Suppressor macrophage (primary cell): ENCODE results near the gene TMEM154.

Source experiments
- DNase-seq, 4 experiments: peaks; one replicate each; pipeline ENCODE4 v3.0.0-alpha.2; 2020 to 2022

TMEM154 gene

DNA sequence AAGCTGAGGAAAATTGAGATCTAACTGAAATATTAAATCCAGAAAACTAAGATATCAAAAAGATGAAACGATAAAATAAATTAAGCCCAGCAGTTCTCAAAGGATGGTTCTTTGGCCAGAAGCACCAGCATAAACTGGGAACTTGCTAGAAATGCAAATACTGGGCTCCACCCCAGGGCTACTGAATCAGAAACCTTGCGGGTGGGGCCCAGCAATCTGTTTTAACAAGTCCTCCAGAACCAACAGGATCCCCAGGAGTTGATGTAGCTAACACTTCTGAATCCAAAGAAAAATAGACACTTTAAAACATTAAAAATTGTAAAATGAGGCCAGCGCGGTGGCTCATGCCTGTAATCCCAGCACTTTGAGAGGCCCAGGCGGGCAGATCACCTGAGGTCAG is 14.1 kb upstream of the TMEM154 start:
- DNase-seq, result no peak

DNA sequence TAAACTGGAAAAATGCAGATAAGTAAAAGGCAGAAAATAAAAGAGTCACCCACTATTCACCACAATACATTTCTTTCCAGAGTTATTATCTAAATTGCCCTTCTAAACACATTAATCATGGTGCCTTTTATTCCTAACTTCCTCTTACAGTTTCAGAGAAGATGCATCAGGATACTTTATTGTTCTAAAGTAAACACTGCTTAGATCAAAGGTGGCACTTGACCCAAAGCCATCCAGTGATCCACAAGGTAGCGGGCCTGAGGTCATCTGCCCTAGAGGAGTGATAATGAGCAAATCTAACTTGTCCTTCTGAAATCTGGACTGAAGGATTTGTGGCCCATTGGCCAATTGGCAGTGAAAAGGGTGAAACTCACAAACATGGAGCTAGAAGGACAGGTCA is 12.0 kb upstream of the TMEM154 start:
- DNase-seq, result no peak

DNA sequence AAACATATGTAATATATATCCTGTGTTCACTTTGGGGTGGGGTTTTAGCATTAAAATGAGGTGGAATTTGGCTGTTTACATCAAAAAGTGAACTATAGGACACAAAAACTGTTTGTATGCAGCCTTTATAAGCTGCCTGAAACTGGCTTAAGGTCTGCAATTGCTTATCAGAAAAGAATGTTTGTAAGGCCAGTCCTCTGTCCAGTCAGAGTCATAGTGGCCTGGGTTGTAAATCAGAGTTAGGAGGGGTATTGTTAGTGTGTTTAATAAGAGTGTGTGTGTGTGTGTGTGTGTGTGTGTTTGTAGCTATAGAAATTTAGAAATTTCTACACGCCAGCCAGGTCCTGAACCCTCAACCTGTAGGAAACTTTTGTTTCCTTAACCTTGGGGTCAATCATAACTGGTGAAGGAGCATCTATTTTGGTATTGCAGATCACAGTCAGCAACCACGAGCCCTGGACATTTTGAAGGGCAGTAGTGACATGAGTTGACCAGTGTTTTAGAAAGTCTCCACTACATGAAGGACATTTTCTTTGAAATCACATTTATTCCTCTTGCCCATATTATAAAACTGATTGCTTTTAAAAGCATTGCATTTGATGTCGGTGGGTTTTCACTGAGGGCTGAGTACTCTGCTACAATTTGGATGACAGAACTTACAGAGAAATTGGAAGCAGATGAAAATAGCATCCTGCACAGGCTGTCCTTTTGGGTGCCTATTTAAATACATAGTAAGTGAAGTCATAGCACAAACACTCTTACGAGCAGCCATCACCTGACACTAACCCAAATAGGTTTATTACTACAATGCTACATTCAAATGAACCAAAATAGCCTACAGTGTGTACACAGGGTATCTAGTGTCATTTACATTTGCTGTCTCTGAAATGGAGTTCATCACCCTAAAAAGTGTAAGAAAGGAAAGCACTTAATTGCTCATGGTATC is 11.2 kb upstream of the TMEM154 start:
- DNase-seq, result no peak

DNA sequence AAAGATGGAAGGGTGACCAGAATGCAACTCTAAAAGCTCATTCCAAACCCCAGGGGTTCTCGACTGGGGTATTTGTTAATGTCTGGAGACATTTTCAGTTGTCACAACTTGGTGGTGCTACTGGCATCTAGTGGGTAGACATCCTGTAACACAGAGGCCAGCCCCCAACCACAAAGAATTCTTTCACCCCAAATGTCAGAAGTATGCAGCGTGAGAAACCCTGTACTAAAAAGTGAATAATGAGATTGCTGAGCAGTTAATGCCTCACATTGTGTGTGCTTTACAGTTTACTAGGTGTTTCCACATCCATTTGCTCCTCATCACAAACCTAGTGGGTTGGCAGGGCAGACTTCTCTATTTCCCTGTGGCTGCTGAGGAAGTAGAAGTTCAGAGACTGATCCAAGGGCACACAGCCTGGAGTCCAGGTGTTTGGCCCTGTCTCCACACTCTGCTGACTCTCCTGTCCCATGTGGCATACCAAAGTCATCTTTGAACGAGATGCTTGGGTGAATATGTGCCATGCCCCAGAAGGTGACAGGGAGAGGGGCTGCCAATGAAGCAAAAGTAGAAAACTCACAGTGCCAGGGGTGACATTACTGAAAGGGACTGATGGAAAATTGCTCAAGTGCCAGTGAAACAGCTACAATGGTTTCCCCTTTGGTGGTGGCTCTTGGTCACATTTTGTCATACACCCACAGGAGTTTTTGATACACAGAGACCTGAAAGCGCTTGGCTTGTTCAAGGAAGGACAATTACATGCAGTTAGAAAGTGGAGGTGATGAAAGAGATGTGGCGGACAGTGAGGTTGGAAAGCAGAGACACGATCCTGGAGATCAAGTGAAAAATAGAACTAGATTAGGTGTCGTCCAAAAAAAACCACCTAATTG is 10.1 kb upstream of the TMEM154 start:
- DNase-seq, result peak in 2 of 4 experiments; percentile 24 to 42

- no peak for DNase-seq
These were observed 8.3 kb upstream of the TMEM154 start for GRCh38 chr4:152687974-152688599.

DNA sequence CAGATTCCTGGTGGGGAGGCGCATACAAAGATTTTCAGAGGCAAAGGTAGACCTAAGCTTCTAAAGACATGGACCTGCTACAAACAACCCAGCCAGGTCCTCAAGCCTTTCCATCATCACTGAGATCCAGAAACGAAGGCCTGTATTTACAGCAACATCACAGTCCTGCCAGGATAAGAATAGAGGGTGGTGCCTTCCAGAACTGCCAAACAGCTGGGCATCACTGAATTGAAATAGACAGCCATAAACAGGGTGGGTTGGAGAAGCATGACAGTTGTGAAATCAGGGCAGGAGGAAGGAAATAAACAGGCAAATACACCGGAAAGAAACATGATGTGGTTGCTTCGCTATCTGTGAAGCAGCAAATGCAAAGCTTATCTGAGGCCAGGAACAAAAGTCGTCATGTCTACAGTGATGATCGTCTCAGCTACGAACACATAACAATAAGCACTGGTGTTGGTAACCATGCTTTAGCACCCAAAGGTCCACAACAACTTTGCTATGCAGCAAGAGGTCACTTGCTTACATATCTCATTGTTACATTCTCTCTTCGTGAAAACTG is 6.7 kb upstream of the TMEM154 start:
- no peak for DNase-seq

- no peak for DNase-seq
These were observed 4.8 kb upstream of the TMEM154 start for GRCh38 chr4:152684587-152684986.

DNA sequence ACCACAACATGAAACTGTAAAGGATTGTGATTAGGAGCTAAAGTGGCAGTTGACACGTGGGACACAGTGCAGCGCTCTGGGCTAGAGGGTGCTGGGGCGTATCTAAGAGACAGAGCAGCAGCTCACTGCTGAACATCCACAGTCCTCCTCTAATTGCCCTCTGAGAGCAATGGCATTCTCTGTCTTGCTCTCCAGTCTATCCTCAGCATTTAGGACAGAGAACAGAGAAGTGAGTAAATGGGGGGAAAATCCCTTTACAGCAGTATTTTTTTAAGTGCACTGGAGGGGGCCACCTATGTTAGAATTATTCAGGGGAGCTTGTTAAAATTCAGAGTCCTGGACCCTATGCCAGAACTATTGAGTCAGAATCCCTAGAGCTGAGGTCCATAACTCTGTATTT is 4.2 kb upstream of the TMEM154 start:
- DNase-seq, result no peak

GRCh38 chr4:152682143-152682941 is 2.5 kb upstream of the TMEM154 start:
- no peak for DNase-seq

GRCh38 chr4:152680988-152681603 is 1.3 kb upstream of the TMEM154 start:
- DNase-seq, result no peak

- no peak for DNase-seq
These were observed 956 bp downstream of the TMEM154 start for GRCh38 chr4:152678841-152679240.

- DNase-seq, result no peak
These were observed 2.7 kb downstream of the TMEM154 start for GRCh38 chr4:152677117-152677516.

- no peak for DNase-seq
These were observed 3.5 kb downstream of the TMEM154 start for GRCh38 chr4:152676052-152676854.

DNA sequence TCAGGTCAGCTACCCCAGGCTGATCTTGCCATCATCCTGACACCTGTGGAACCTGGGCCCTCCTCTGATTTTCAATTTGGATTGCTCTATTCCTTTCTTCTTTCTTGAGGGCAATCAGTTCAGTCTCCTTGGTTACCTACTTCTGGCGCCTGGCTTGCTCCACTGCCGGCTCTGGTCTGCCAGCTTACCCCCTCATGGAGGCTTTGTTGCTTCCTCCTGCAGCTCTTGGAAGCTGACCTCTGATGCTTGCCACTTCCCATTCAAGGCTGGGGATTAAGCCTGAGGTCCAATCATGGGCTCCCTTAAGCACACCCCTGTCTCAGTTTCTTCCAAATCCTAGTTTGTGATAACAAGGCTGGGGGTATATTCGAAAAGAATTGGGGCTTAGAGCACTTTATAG is 5.4 kb downstream of the TMEM154 start:
- no peak for DNase-seq

- DNase-seq, result no peak
These were observed 6.3 kb downstream of the TMEM154 start for GRCh38 chr4:152673489-152673888.

DNA sequence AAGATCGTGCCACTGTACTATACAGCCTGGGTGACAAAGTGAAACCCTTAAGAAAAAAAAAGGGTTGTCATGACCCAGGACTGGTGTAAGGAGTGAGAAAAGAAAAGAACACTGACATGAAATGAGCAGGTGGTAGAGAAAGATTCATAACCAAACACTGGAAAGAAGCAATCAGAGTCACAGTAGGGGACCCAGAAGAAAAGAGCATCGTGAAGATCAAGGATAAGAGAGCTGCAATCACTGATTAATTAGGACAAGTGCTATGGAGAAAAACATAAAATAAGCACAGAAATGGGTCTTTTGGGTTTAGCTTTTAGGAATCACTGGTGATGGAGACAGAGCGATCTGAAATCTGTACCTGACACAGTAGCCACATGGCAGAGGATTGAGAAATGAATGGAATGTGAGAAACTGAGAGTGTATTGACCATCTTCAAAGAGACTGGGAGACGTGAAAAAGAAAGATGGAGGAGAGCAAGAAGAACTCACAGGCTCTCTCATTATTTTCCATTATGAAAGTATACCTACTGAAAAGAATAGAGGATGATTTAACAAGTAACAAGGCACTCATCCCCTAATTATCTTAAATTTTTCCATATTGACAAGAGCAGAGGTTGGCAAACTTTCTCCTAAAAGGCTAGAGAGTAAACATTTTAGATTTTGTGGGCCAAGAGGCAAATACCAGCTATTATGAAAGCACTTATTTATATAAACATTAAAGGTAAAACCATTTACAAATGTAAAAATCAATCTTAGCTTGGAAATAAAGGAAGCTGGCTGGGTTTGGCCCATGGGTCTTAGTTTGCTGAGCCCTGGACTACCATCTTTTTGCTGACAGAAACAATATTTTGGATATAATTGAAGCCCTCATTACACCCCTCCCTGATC is 7.3 kb downstream of the TMEM154 start:
- DNase-seq, result no peak

DNA sequence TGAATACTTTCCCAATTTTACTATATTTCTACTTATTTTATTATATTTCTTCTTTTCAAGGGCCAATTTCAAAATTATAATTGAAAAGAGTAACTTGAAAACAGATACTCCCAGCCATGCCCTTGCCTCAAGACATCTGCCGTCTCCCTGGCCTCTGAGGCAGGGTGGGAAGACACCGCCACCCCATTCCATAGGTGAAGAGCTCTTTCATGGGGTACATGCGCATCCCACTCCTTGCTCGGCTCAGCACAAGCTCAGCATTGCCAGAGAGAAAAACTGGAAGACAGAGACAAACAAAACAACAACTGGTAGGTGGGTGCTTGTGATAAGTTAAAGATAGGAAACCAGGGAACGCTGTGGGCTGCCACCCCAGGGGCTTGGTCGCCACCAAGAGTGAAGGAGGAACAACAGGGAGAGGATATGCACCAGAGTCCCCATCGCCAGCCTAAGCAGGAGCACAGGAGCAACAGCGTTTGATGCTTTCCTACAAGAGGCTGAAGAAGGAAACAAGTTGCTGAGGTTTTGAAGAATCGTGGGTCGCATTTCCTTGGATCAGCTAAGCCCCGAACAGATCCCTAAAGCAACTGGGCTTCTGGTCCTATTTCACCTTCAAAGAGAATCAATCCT is 11.3 kb downstream of the TMEM154 start:
- no peak for DNase-seq

- DNase-seq, result no peak
These were observed 12.0 kb downstream of the TMEM154 start for GRCh38 chr4:152667781-152668180.

DNA sequence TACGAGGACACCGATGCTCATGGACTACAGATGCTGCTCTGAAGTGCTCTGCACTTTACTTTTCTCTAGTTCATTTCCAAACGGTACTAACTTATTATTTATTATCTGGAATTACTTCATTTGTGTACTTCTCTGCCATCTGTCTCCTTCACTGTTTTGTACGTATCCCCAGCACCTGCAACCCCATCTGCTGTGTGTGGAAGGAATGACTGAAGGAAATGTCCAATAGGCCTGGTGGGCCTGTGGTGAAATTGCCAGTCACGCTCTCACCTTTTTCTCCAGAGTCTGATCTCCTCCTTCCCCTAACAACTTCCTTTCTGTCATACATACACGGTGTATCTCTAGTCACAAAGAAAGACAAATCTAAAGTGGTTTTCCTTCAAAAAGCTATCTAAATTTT is 12.9 kb downstream of the TMEM154 start:
- DNase-seq, result no peak
